NCI-H2081 (cell line): ENCODE data around the gene RLN3.

Experiments
- DNase-seq, 2 experiments: peaks; one replicate each; lab custom pipeline; 2025; lab: John Stamatoyannopoulos, UW

The RLN3 gene, protein sequence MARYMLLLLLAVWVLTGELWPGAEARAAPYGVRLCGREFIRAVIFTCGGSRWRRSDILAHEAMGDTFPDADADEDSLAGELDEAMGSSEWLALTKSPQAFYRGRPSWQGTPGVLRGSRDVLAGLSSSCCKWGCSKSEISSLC

DNA sequence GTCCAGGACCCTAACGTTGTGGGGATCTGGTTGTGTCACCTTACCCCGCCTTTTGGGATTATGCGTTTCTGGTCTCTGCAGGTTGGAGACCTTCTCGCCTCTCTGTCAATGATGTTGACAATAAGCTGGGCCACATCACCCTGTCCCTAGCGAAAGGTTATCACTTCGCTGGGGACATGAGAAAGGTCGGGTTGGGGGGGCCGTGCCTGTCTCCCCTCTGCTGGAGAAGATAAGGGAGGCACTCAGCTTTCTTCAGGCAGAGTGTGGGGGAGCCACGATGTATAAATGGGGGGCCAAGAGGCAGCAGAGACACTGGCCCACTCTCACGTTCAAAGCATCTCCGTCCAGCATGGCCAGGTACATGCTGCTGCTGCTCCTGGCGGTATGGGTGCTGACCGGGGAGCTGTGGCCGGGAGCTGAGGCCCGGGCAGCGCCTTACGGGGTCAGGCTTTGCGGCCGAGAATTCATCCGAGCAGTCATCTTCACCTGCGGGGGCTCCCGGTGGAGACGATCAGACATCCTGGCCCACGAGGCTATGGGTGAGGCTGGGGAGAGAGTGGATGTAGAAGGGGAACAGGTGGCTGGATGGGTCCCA lies at the start of gene RLN3:
TSS of gene RLN3 (plus strand) at position 293 of the 595 bp plus-strand sequence. CDS start at position 350, 57 bp downstream.
- DNase-seq: no peak

DNA sequence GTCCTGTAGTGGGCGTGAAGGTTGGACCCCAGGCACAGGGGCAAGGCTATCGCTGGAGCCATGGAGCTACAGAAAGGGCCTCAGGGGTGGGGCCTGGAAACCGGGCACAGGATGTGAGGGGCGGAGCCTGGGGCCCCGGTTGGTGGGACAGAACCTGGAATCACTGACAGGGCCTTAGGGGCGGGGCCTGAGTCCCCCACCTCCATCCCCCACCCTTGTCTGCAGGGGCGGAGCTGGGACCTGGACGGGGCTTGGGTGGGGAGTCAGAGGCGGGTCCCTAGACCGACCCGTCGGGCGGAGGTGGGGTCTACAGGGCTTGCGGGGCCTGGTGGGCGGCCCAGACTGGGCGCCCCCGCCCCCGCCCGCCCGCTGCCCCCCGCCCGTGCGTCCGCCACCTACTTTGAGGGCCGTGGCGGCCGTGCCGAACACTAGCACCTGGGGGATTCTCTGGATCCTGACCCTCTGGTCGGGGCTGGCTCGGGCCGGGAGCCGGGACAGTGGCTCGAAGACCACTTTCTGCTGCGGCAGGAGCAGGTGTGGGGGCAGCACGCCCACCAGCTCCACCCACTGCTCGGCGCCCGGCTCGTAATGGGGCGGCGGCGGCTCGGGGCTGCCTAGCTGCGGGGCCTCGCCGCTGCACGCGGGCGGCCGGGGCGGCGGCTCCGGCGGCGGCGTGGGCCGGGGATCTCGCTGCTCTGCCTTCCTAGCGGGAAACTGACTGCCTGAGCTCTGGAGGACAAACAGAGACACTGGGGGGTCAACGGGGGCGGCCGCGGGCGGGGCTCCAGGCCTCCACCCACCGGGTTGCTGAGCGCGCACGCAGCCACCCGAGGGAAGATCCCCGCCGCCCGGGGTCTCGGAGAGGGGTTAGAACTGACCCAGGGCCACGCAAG lies 49.4 kb upstream of the RLN3 start:
- DNase-seq: no peak

DNA sequence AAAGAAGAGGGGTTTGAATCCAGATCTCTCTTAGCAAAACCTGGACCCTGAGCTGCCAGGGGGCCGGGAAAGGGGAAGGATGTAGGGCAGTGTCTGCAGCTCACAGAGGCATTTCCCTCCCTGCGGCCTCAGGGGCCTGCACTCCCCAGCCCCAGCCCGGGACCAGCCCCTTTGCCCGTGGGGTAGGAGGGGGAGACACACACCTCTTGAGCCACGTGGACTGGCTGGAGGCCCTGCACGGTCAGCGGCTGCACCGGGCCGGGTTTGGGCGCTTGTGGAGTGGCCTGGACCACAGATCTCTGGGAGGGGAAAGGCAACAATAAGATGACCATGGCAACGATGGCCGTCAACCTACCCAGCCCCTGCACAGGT lies 48.7 kb upstream of the RLN3 start:
- DNase-seq: no peak

DNA sequence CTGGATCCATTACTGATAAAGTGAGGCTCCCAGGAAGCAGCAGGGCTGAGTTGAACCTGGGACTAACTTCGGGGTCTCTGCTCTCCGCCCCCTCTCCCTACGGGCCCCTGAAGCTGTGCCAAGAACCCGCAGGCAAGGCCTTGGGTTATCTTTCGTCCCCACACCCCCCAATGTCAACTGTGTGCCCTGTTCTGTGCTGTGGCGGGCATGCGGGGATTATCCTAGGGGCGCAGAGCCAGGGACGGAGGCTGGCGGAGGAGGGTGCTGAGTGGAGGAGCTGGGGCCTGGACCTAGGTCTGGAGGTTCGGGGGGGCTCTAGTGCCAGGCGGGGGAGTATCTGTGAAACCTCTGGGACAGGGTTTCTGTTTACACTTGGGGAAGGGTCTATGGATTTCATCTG lies 48.3 kb upstream of the RLN3 start:
- DNase-seq: no peak

DNA sequence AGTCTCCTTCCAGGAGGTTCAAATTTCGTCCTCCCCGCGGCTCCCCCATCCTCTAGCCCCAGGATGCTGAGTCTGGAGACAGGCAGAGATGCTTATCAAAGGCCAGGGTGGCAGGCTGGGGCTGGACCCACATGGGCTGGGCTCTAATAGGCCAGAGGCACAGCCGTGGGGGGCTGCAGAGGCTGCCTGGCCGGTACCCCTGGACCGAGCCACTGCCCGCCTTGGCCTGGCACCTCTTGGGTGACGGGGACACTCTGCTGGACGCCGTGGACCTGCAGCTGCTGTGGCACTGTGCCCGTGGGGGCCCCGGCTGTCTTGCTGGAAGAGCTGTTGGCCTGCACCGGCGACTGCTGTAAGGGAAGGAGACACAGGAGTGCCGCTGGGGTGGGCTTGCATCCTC lies 47.6 kb upstream of the RLN3 start:
- no peak for DNase-seq

DNA sequence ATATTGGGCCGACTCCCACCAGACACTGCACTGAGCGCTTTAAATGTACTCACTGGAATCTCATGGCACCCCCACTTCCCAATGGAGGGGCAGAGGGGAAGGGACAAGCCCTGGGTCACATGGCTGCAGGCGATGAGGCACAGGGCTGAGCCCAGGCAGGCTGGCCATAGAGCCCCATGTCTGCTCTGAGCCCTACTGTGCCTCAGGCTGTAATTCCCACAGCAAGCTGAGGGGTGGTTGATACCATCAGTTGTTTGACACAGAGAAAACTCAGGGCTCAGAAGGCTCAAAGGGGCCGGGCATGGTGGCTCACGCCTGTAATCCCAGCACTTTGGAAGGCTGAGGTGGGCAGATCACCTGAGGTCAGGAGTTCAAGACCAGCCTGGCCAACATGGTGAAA lies 46.9 kb upstream of the RLN3 start:
- no peak for DNase-seq

DNA sequence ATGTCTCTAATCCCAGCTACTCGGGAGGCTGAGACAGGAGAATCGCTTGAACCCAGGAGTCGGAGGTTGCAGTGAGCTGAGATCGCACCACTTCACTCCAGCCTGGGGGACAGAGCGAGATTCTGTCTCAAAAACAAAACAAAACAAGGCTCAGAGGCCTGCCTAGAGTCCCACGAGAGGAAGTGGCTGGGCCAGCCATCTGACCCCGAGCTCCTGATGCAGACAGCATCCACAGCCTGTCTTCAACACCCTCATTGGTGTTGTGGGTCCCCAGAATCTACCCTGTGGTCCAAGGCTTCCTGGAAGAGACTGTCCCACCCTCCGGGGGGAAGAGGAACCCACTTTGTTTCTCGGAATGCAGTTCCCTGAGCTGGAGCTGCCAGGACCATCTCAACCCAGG lies 46.5 kb upstream of the RLN3 start:
- no peak for DNase-seq

DNA sequence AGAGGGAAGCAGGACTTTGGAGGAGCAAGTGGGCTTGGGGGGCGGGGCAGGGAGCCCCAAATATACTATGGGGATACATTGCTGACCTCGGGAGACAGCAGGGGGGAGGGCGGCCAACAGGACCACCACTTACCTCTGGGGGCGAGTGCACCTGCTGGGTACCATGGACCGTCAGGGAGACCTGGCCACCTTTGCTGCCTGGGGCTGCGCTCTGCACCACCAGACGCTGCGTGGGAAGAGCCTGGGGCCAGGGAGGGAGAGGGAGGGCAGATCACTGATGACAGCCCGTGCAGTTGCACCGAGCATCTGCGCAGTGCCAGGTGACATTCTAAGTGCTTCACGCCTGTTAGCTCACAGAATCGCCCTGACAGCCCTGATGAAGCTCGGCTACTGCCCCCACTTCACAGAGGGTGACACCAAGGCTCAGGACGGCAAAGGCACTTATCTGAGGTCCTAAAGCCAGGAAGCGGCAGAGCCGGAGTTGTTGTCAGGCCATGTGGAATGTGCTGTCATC lies 45.9 kb upstream of the RLN3 start:
- peak in 1 of 2 experiments; percentile 26 for DNase-seq

DNA sequence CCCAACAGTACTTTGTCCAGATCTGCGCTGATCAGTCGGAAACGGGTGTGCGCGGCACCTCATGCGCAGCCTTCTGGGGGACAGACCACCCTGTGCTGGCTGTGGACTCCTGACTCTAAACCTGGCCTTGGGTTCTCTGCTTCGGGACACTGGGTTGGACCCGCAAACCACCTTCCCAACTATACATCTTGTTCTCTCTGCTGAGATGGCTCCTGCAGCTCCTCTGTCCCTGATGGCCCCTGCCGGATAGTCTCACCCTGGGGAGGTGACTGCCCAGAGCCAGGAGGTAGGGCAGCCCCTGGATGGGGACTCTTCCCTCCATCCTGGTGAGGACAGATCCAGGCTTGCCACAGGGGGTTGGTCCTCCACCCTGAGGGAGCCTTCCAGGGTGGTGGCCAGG lies 45.2 kb upstream of the RLN3 start:
- no peak for DNase-seq

DNA sequence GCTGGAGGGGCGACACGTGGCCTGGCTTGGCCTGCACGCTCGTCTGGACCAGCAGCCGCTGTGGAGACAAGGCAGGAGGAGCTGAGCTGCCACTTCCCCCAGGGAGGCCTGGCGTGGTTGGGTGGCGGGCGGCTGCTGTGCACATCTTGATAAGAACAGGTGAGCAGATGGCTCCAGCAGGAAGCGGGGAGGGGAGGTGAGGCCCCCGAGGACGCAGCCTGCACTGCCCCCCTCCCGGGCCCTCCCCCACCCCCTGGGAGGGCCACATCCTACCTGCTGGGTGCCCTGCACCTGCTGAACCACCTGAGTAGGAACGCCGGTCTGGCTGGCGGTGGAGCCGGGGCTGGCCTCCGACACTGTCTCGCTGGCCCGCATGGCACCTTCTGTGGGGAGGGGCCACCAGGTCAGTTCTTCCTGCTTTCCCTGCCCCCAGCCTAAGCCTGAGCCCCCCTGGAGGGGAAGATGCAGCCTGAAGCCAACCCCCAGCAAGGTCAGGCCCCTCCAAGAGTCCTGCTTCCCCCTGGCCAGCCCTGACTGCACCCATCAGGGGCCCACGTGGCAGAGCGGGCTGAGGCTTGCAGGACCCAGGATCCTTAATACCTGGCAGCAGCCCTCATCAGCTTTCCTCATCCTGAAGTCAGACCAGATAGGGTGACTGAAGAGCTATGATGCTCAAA lies 44.6 kb upstream of the RLN3 start:
- DNase-seq: peak; percentile 71 to 94

DNA sequence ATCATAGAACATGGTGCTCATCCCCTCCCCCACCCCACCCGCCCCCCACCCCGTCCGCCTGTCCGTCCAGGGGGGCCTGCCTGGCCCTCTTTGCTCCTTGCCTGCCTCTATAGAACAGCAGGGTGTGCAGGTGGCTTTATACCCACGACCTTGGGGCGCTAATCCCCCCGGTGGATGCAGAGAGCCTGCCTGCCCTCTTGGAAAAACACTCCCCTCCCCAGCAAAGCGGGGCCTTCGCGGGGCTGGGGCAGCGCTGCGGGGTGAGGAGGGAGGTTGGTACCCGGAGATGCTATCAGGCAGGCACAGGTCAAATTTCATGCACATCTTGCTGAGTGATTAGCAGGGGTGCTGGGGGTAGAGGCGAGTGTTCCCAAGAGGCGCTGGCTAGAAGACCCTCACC lies 43.8 kb upstream of the RLN3 start:
- DNase-seq: peak in 1 of 2 experiments; percentile 11

DNA sequence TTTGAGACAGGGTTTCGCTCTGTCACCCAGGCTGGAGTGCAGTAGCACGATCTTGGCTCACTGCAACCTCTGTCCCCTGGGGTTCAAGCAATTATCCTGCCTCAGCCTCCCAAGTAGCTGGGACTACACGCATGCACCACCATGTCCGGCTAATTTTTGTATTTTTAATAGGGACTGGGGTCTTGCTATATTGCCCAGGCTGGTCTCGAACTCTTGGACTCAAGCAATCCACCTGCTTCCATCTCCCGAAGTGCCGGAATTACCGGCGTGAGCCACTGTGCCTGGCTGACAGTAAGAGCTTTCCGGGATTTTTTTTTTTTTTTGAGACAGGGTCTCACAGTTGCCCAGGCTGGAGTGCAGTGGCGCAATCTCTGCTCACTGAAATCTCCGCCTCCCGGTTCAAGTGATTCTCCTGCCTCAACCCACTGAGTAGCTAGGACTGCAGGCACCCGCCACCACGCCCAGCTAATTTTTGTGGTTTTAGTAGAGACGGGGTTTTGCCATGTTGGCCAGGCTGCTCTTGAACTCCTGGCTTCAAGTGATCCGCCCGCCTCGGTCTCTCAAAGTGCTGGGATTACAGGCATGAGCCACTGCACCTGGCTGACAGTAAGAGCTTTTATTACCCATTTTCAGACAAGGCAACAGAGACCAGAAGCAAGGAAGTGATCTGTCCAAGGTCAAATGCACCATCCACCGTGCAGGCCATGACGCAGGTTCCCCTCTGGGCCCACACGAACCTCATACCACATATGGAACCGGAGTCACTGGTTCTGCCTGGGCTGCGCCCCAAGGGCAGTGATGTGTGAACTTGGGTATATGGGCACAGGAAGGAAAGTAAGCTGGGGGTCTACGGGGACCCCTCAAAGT lies 42.8 kb upstream of the RLN3 start:
- DNase-seq: no peak

DNA sequence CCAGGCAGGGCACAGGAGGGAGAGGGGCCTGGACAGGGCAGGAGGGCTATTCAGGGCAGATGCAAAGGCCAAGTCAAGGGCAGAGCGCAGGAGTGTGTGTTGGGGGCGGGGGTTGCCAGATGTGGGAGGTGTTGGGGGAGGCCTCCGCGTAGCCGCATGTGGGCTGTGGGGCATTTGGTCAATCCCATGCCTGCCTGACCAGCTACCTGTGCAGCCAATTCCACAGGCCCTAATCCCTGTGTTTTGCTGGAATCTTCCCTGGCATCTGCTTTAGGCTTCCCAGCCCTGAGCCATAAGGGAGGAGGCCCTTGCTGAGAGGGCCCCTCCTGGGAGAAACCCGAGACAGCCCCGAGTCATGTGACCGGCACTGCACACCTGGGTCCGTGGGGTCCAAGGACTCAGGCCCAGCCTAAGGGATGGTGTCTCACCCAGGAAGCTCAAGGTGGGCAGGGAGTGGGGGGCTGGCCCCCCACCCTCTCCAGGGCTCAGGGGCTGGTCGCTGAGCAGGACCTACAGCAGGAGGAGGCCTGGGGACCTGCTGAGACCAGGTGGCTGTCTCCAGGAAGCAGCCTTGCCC lies 42.1 kb upstream of the RLN3 start:
- peak in 1 of 2 experiments; percentile 40 for DNase-seq

DNA sequence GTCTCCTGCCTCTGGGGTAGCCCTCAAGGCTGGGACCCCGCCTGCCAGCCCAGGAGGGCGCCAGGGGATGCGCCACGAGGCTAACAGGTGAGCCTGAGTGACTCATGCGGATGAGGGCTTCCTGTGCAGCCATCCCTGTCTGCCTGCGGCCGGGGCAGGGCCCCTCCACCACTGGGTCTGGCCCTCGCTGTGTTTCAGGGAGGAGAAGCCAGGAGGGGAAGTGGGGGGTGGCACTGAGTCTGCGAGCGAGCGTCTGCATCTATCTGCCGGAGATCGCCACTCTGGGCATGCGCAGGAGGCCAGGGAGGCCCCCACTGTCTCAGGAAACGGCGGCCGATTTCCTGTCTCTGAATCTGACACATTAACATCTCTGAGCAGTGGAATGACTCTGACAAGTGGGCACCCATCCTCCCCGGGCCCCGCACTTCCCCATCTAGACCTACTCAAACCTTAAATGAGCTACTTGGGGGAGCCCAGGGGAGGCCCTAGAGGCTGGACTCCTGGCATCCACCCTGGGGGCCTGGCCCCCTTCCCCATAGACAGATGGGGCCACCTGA lies 41.5 kb upstream of the RLN3 start:
- peak; percentile 36 to 63 for DNase-seq

DNA sequence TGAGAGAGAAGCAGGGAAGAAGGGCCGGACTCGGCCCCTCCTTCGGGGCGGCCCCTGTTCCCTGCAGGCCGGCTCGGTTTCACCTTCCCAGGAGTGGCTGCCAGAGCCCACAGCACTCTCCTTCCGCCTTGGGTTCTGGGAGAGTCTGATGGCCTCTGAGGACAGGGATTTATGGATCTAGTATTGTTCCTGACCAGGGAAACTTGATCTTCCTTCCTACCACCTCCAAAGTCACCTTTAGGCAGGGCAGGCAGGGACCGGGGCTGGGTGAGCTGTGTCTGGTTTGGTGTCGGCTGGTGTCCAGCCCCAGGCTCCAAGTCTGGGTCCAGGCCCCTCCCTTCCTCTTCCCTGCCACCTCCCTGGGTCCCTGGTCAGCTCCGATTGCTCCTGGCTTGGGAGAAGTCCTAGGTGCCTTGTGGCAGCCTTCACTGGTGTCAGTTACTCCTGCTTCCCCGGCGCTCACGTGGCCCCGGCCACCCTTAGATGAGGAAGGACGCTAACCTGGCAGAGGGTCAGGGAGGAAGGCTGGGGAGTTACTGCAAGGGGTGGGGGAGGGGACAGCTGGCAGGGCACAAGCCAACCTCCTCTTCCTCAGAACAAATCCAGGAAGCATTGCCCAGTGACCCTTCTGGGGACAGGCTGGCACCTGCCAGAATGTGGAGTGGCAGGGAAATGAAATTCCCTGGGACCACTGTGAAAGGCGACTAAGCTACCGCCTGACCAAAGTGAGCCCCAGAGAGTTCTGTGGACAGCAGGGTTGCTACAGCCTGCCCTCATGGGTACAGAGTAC lies 40.7 kb upstream of the RLN3 start:
- DNase-seq: no peak

DNA sequence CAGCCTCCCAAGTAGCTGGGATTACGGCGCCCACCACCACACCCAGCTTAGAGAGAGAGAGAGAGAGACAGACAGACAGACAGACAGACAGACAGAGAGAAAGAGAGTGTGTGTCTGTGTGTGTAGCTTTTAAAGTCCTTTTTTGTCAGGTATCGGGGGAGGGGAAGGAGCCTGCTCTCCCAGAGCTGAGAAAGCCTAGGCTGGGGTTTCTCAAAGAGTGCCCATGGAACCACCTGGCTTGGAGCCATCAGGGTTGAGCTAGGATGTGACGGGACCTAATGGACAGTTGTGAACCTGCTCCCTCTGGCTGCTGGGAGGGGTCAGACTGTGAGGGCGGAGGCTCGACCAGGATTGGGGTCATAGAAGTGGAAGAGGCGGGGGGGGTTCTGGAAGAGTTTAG lies 38.5 kb upstream of the RLN3 start:
- no peak for DNase-seq

DNA sequence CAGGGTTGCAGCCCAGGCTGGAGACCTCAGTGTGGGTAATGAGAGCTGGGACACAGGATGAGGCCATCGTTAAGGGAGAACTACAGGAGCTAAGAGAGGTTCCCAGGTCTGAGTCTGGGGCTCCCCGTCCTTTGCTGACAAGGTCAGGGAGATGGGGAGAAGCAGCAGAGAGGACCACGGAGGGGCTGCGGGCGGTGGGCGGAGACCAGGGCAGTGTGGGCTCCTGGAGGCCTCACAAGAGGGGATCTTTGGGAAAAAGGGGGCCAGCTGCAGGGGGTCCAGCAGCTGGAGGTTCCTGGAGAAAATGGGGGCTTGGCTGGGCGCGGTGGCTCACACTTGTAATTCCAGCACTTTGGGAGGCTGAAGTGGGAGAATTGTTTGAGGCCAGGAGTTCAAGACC lies 37.9 kb upstream of the RLN3 start:
- no peak for DNase-seq

DNA sequence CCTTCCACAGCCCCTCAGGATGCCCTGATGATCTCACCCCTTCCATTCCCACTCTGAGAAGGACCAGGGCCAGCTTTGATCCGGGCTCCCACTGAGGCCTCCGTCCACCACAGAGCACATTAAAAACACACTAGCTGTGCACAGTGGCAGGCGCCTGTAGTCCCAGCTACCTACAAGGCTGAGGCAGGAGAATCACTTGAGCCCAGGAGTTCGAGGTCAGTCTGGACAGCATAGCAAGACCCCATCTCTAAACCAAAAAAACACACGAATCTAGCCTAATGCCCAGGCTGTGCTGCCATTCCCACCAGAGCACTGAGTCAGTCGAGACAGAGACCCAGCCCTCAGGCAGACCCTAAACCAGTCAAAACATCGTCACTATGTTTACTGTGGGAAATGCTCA lies 35.9 kb upstream of the RLN3 start:
- DNase-seq: no peak

DNA sequence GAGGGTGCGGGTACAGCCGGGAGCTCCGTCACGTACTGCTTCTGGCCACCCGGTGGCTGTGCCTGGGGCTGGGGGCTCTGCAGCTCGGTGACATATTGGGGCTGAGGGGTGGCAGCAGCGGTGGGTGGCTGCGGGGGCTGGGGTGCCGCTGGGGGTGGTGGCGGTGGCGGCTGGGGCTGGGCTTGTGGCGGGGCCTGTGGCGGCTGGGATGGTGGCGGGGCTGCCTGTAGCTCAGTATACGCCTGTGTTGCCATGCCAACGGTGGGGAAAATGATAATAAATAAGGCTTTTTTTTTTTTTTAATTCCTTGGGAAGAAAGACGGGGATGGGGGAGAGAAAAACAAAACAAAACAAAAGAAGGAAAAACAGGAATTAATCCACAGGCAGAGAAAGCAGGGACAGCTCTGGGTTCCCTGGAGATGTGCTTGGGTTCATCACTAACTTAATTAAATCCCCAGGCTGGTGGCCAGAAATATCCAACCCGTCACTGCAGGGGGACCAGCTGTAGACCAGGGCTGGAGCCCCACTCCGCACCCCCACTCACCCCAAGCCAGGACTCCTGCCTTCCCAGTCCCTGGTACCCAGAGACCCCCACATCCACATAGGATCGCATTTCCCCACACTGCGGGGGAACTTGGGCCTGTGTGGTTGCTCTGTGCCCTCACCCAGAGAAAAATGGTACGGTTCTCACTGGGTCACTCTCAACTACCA lies 34.2 kb upstream of the RLN3 start:
- no peak for DNase-seq
